GM12878 (cell line): ENCODE data around the gene PIGZ.

ENCODE experiments used
- ETV6 ChIP-seq, 2 experiments: fragments of 450-650 bp in 1 of 2; IDR thresholded peaks in 1 of 2; conservative IDR thresholded peaks in 1 of 2; 2 replicates each; pipeline ENCODE4 v1.6.1; 2014; ENCODE audit warnings: antibody characterized with exemption in 1 of 2, borderline replicate concordance in 1 of 2, low read depth in 1 of 2, mild to moderate bottlenecking in 1 of 2, moderate library complexity in 1 of 2
- EZH2 ChIP-seq: IDR thresholded peaks from 2 replicates; pipeline ENCODE4 v1.6.1; 2012; ENCODE audit warnings: low read depth, mild to moderate bottlenecking, control low read depth, inconsistent platforms, low read length, borderline replicate concordance; ENCODE audit not compliant: control insufficient read depth
- POLR2A ChIP-seq: IDR thresholded peaks from 2 replicates; pipeline ENCODE4 v1.6.1; 2011; ENCODE audit warnings: low read depth, mild to moderate bottlenecking, low read length
- POLR2AphosphoS2 ChIP-seq: IDR thresholded peaks from 2 replicates; pipeline ENCODE4 v1.6.1; 2011; ENCODE audit warnings: low read depth, mild to moderate bottlenecking, low read length, improper control_type of control experiment, moderate library complexity
- TF ChIP-seq, protein P1 (sequence below), 3 experiments: IDR thresholded peaks in 2 of 3; conservative IDR thresholded peaks in 1 of 3; 2 replicates each; pipeline ENCODE4 v1.5.1; 2011; ENCODE audit warnings: low read depth in 3 of 3, low read length in 3 of 3, mild to moderate bottlenecking in 3 of 3, control low read depth in 2 of 3, moderate library complexity in 2 of 3, inconsistent platforms in 1 of 3, mixed read lengths in 1 of 3; ENCODE audit not compliant: control insufficient read depth in 2 of 3, insufficient read depth in 1 of 3; ENCODE audit errors: extremely low read depth in 1 of 3

DNA sequence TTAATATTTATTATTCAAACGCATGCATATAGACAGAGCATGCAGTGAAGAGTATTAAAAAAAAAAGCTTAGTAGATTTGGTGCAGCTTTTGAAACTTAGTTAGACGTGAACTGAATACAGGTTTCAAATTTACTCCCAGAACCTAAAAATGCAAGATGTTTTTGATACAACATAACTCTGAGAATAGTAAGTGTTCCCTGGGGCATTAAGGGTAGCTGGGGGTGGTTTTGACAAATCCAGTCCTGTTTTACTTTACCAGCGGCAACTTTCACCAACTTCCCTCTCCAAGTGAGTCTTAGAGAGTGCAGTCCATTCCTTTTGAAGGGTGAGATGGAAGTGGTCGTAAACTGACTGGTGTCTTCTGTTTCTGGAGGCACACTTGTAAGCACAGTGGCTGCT, 37.5 kb downstream of the PIGZ start:
- TF ChIP-seq, protein P1, sequence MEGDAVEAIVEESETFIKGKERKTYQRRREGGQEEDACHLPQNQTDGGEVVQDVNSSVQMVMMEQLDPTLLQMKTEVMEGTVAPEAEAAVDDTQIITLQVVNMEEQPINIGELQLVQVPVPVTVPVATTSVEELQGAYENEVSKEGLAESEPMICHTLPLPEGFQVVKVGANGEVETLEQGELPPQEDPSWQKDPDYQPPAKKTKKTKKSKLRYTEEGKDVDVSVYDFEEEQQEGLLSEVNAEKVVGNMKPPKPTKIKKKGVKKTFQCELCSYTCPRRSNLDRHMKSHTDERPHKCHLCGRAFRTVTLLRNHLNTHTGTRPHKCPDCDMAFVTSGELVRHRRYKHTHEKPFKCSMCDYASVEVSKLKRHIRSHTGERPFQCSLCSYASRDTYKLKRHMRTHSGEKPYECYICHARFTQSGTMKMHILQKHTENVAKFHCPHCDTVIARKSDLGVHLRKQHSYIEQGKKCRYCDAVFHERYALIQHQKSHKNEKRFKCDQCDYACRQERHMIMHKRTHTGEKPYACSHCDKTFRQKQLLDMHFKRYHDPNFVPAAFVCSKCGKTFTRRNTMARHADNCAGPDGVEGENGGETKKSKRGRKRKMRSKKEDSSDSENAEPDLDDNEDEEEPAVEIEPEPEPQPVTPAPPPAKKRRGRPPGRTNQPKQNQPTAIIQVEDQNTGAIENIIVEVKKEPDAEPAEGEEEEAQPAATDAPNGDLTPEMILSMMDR (IDR thresholded peaks at IDR 0.05 in 2 of 3, conservative IDR thresholded peaks at IDR 0.05 in 1 of 3; ENCODE audit: control insufficient read depth in 2 of 3, extremely low read depth in 1 of 3, insufficient read depth in 1 of 3, low read depth in 3 of 3, low read length in 3 of 3) = no peak
- TF ChIP-seq POLR2AphosphoS2 (no peak), EZH2 (no peak), POLR2A (no peak), ETV6 (conservative IDR thresholded peaks at IDR 0.05 in 1 of 2, IDR thresholded peaks at IDR 0.05 in 1 of 2; ENCODE audit: borderline replicate concordance in 1 of 2, low read depth in 1 of 2) (no peak)
